ENCODE measurements around the gene CRTC2.
"Not testable (repeated sequence)": the region's sequence is repeated elsewhere in the genome, so short reads cannot be mapped to it uniquely, and the experiment has no call there.

The CRTC2 gene

GRCh38 chr1:153958111-153958960, at the start of gene CRTC2:
CRTC2 (minus strand) TSS chr1:153958612; CDS start chr1:153958497, 115 bp downstream.
- peak; percentile 98 for DNase-seq

DNA sequence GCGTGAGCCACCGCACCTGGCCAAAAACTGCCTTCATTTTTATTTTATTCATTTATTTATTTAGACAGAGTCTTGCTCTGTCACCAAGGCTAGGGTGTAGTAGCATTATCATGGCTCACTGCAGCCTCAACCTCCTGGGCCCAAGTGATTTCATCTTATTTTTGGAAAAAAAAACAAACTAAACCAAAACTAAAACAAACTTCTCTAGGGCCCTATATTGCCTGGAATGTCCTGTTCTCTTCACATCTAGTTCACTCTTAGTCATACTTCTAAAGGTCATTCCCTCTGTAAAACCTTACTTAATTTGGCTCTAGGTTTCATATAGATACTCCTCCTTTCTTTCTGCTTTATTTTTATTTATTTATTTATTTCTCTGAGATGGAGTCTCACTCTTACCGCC, 47.7 kb upstream of the CRTC2 start:
- DNase-seq = no peak

DNA sequence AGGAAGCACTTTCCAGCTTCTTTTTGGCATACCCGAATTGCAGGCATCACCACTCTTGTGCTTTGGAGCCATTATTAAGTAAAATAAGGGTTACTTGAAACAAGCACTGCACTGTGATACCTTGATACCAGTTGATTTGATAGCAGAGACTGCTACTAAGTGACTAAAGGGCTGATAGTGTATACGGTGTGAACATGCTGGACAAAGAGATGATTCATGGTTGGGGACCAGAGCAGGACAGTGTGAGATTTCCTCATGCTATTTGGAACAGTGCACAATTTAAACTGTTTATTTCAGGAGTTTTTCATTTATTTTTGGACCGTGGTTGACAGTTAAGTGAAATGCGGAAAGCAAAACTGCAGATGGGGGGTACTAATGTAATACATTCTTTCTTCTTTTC, 42.0 kb upstream of the CRTC2 start:
- DNase-seq = no peak

DNA sequence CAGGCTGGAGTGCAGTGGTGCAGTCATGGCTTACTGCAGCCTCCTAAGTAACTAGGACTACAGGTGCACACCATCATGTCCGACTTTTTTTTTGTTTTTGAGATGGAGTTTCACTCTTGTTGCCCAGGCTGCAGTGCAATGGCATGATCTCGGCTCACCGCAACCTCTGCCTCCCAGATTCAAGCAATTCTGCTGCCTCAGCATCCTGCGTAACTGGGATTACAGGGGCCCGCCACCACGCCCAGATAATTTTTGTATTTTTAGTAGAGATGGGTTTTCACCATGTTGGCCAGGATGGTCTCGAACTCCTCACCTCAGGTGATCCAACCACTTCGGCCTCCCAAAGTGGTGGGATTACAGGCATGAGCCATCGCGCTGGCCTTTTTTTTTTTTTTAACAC, 38.5 kb upstream of the CRTC2 start:
- not testable (repeated sequence) for DNase-seq

DNA sequence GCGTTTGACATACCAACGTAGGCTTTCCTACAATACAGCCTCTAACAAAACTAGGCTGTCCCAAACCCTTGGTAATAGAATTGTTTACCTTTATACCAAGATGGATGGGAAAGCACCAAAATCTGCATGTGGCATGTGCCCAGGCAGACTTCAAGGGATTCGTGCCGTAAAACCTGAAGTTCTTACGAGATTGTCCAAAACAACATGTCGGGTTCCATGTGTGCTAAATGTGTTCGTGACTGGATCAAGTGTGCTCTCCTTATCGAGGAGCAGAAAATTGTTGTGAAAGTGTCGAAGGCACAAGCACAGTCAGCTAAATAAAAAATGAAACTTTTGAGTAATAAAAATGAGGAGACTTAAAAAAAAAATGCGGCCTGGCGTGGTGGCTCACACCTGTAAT, 37.2 kb upstream of the CRTC2 start:
- DNase-seq = no peak

GRCh38 chr1:153995202-153995601, 36.8 kb upstream of the CRTC2 start:
- no peak for DNase-seq

- no peak for DNase-seq
Observed at GRCh38 chr1:153991806-153992205, 33.4 kb upstream of the CRTC2 start.

DNA sequence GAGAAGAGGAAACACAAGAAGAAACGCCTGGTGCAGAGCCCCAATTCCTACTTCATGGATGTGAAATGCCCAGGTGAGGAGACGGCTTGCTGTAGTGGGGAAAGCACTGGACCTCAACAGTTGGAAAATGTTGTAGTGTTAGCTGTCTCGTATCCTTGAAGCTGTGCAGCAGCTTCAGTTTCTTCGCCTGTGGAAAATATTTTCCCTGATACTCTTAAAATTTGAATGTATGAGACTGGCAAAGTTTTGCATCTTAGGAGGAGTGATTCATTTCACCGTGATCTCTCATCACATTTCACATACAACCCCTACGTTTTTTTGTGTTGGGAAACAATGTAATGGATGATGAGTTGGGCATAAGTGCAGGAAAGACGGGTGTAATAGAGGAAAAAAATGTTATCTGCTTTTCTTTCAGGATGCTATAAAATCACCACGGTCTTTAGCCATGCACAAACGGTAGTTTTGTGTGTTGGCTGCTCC, 32.8 kb upstream of the CRTC2 start:
- DNase-seq = no peak

DNA sequence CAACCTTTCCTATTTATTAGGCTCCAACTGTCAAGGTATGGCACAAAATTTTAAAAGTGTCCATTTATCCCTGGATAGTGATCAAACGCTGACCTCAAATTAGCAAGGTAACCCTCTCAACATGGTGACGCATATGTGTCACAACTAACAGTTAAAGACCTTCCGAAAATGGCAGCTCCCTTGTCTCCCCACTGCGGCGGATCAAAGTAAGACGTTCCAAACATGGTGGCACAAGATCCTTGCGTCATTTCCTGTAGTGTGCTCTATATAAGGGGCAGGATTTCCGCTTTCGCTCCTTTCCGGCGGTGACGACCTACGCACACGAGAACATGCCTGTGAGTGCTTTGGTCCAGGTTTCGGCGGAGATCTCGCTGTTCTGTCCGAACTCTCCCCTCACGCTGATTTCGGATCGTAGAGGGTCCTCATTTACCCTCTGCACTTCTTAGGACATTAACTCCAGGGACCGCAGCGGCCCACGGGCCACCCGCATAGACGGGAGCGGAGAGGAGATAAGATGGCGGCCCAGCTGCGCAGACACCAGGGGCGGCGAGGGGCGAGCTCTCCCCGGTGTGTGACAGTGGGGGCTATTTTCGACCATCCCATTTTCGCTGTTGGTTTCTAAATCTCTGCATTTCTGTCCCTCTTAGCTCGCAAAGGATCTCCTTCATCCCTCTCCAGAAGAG, 32.2 kb upstream of the CRTC2 start, which contains the start of gene RPS27:
Gene RPS27, plus strand, starts transcription at position 295 of the 683 bp plus-strand sequence. Its CDS starts 35 bp downstream, at position 330.
- peak; percentile 80 for DNase-seq

- no peak for DNase-seq
Observed at GRCh38 chr1:153987621-153988020, 29.2 kb upstream of the CRTC2 start.

DNA sequence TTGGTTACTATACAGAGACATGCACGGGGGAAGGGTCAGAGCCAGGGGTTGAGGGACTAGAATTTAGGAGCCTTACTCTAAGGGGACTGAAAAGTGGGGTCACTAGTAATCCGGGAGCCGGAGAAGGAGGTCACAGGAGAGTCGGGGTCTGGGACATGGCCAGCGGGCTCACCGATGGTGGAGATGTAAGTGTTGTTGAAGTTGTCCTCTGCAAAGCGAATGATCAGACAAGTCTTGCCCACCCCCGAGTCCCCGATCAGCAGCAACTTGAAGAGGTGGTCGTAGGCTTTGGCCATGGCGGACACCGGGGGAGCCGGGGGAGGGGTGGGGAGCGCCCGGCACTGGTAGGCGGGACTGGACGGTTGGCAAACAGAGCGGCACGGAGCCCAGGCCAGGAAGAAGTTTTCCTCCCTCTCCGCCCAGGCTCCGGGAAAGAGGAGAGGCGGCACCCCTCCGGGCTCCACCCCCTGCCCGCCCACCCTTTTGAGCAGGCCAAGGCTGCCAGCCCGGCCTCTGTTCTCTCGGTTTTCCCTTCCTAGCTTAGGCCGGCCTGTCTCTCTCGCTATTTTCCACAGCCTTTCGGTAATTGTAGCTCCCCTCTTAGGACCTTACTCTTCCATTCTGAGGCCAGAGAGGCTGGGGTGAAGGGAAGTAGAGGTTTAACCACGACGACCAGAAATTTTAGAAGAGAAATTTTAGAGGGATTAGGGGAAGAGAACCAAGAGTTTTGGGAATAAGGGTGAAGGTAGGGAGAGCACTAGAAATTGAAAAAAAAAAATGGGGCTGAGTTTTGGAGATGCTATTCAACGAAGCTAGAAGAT, 27.7 kb upstream of the CRTC2 start, which contains the start of gene RAB13:
Gene RAB13, minus strand, starts transcription at position 399 of the 821 bp plus-strand sequence. Its CDS starts 103 bp downstream, at position 296.
- no peak for DNase-seq

GRCh38 chr1:153985341-153985912, 27.0 kb upstream of the CRTC2 start:
- no peak for DNase-seq

DNA sequence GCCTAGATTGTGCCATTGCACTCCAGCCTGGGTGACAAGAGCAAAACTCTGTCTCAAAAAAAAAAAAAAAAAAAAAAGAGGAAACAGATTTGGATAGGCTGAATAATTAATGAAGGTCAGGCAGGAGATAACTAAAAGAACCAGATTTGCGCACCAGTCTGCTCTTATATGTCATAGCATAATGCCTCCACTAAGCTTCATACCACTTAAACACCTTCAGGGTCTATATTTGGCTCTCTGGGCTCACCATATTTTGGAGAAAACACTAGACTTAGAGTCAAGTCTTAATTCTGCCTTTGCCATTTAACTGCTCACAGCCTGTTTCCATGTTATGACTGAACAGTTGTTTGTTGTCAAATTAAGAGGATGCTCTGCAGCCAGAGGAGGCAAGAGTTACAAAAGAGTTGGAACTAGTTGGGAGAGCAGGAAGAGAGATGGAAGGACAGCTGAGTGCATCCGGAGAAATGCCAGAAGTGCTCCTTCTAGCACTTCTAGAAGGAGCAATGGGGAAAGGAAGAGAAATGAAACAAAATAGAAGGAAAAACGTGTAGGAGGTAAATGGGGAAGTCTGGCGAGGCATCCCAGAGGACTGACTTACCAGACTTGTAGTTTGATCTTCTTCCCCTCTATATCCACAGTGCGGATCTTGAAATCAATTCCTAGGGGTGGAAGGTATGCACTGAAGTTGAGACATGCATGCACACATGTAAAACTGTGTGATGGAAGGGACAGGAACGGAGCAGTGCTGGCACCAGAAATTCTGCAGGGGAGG, 25.9 kb upstream of the CRTC2 start:
- no peak for DNase-seq

DNA sequence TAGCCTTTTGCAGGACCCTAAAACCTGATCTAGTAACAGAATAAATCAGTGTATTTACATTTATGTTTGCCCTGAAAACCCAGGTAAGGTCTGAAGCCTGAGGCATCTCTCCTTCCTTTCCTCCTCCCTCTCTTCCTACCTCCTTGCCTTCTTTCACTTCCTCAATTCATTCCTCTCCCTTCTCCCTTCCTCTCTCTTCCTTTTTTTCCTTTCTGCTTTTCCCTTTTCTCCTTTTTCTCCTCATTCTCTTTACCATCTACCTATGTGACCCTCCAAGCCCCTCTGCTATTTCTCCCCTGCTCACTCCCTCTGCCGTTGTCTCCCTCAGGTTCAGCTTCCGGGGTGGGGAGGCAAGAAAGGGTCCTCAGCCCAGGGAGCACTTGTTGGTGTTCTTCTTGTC, 23.3 kb upstream of the CRTC2 start:
- not testable (repeated sequence) for DNase-seq

DNA sequence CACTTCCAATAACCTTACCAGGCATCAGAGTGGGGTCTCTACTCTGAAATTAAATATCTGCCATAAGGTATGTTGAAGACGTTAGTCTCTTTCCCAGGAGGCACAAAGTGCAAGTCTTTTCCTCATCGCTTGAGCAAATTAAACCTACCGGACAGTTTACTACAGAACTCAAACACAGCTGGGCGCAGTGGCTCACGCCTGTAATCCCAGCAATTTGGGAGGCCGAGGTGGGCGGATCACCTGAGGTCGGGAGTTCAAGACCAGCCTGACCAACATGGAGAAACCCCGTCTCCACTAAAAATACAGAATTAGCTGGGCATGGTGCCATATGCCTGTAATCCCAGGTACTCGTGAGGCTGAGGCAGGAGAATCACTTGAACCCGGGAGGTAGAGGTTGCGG, 20.7 kb upstream of the CRTC2 start:
- not testable (repeated sequence) for DNase-seq

GRCh38 chr1:153978274-153978909, 20.0 kb upstream of the CRTC2 start:
- no peak for DNase-seq

DNA sequence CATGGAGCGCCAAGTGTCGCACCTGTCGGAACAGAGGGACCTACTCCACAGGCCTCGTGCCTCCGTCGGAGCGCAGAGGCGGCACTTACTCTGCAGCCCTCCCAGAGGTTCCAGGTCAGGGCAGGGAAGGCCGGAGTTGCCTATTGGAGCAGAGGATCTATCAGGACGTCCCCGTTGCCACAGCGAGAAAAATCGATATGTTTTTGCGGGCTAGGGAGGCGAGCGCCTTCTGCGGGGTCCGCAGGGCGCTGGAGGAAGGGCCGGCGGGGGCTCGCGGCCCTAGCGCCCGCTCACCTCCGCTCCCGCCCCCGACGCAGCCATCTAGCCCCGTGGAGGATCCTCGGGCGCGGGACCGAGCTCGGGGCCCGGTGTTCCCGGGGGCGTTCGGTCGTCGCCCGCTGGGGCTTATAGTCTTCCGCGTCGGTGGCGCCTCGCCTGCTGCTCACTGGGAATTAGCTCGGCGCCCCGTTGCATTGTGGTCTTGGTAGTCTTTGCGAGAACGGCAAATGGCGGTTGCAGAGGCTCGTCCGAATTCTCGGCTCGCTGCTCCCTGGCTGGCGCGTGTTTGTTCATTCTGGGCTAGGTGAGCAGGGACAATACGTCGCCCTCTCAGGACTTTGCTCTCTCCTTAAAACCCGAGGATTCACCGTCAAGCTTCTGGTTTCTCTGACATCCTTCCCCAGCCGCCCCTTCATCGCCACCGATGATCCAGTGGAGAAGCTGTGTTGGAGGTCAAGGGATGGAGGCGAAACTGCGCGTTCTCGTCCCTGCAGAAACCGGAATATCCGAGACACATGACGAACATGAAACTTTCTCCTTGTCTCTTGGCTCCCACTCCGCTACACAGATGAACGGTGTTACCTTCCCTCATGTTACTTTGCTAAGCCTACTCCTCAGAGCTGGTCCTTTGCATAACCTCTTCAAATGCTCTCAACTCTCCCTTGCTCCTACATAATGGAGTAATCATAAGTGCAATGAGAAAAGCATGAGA, 19.1 kb upstream of the CRTC2 start, which contains the start of gene JTB:
Gene JTB, minus strand, starts transcription at position 425 of the 991 bp plus-strand sequence. Its CDS starts 422 bp downstream, at position 3.
- peak; percentile 85 for DNase-seq

GRCh38 chr1:153976819-153977249, 18.4 kb upstream of the CRTC2 start:
- no peak for DNase-seq

GRCh38 chr1:153973525-153973924, 15.1 kb upstream of the CRTC2 start:
- no peak for DNase-seq

DNA sequence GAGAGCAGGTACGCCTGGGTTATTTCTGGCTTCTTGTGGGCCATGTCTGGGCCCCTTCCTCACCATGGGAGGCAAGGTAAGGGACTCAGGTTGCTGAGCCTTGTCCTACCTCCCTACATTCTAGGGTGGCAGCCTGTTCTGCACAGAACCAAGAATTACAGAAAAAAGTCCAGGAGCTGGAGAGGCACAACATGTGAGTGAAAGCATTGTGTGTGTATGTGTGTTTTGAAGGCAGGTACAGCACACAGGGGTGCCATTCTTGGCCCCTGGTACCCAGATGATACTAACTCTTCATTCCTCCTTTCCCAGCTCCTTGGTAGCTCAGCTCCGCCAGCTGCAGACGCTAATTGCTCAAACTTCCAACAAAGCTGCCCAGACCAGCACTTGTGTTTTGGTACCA, 14.7 kb upstream of the CRTC2 start:
- no peak for DNase-seq

Measured in activated CD4-positive, alpha-beta T cell treated with anti-CD3 and anti-CD28 coated beads, Interleukin-2, amount 50 U/mL, for 1 hour (primary cell).